ENCODE results near the gene C1QB.

DNA sequence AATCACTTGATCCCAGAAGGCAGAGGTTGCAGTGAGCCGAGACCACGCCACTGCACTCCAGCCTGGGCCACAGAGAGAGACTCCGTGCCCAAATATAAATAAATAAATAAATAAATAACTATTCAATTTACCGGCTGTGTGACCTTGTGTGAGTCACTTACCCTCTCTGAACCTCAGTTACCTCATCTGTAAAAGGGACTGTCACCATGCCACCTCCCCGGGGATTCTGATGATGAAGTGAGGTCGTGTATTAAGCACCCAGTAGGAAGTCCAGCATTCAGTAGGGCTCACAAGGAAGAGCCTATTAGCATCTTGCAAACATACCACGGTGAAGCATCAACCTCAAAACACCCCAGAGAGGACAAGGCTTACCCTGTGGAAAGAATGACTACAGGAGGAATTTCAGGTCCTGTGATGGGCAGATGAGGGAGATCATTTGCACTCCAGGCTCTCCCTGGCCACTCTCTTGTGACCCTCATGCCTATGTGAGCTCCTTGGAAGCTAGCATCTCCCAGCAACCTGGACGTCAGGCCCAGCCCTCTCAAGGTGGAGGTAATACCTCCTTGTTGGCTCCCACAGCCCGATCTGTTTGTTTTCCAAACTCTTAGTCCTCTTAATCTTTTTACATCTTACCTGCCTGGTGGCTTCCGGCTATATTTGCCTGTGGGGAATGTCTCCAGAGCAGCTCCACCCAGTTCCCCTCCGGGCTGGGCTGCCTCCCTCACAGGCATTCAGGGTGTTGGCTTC is 24.2 kb upstream of the C1QB start:
- TF ChIP-seq, protein P1, sequence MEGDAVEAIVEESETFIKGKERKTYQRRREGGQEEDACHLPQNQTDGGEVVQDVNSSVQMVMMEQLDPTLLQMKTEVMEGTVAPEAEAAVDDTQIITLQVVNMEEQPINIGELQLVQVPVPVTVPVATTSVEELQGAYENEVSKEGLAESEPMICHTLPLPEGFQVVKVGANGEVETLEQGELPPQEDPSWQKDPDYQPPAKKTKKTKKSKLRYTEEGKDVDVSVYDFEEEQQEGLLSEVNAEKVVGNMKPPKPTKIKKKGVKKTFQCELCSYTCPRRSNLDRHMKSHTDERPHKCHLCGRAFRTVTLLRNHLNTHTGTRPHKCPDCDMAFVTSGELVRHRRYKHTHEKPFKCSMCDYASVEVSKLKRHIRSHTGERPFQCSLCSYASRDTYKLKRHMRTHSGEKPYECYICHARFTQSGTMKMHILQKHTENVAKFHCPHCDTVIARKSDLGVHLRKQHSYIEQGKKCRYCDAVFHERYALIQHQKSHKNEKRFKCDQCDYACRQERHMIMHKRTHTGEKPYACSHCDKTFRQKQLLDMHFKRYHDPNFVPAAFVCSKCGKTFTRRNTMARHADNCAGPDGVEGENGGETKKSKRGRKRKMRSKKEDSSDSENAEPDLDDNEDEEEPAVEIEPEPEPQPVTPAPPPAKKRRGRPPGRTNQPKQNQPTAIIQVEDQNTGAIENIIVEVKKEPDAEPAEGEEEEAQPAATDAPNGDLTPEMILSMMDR (IDR thresholded peaks at IDR 0.05), result no peak
- TF ChIP-seq POLR2A (IDR thresholded peaks at IDR 0.05), result no peak

Data from right lobe of liver (tissue), 4 donors.